ENCODE data around the gene BET1L.

DNA sequence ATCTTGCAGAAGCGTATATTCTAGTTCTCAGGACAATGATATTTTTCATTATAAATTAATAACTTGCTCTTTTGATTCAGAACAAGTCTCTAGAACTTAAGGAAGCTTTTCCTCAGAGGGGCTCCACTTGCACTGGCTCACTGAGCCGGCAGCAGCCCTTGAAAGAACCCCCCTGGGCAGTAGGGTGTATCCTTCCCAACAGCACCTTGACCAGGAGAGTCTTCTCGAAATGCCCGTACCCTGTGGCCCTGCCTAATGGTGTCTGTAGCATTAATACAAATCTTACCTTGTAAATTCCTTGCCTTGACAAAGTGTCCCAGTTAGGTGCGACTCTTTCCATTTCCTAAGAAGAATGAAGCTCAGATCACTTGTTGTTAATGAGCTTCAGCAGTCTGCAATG lies 43.1 kb upstream of the BET1L start:
- TF ChIP-seq POLR2AphosphoS5 (IDR thresholded peaks at IDR 0.05; ENCODE audit: low read depth, low read length), result no peak
- no peak for TF ChIP-seq CTCF (IDR thresholded peaks at IDR 0.05)
- TF ChIP-seq SIN3A (IDR thresholded peaks at IDR 0.05; ENCODE audit: borderline replicate concordance, insufficient read depth, low read depth, low read length), result no peak
- TF ChIP-seq, protein P1, sequence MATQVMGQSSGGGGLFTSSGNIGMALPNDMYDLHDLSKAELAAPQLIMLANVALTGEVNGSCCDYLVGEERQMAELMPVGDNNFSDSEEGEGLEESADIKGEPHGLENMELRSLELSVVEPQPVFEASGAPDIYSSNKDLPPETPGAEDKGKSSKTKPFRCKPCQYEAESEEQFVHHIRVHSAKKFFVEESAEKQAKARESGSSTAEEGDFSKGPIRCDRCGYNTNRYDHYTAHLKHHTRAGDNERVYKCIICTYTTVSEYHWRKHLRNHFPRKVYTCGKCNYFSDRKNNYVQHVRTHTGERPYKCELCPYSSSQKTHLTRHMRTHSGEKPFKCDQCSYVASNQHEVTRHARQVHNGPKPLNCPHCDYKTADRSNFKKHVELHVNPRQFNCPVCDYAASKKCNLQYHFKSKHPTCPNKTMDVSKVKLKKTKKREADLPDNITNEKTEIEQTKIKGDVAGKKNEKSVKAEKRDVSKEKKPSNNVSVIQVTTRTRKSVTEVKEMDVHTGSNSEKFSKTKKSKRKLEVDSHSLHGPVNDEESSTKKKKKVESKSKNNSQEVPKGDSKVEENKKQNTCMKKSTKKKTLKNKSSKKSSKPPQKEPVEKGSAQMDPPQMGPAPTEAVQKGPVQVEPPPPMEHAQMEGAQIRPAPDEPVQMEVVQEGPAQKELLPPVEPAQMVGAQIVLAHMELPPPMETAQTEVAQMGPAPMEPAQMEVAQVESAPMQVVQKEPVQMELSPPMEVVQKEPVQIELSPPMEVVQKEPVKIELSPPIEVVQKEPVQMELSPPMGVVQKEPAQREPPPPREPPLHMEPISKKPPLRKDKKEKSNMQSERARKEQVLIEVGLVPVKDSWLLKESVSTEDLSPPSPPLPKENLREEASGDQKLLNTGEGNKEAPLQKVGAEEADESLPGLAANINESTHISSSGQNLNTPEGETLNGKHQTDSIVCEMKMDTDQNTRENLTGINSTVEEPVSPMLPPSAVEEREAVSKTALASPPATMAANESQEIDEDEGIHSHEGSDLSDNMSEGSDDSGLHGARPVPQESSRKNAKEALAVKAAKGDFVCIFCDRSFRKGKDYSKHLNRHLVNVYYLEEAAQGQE (IDR thresholded peaks at IDR 0.05; ENCODE audit: insufficient read depth in 1 of 2, low read depth in 2 of 2, low read length in 1 of 2), result no peak
- no peak for TF ChIP-seq TCF7L2 (IDR thresholded peaks at IDR 0.05; ENCODE audit: low read depth, low read length)

All from Panc1 (cell line).